A549 (cell line): Measurements from ENCODE around the gene IGF1. TPM values are rescaled to one million over a fixed set of nuclear protein-coding genes. Genes with fewer than 3 reads are reported as not detected.

Experiments
- ATAC-seq, 2 experiments: fragments of 200-7000 bp in 1 of 2; fragments of >200 bp in 1 of 2; cut with Nextera tagmentation in 1 of 2; cut with Tn5 transposase in 1 of 2; 3 replicates each; pipeline versions ENCODE4 v1.8.0 to v1.9.1; 2018 to 2020; ENCODE audit warnings: mild to moderate bottlenecking in 1 of 2, moderate library complexity in 1 of 2
- CTCF ChIA-PET: fragments of 300-600 bp; sonication (Branson Sonifier 250); formaldehyde crosslinking; extraction: SDS; loops from one replicate; lab custom pipeline; 2021; ENCODE audit warnings: antibody characterized with exemption, inconsistent platforms; lab: Yijun Ruan, JAX
- POLR2A ChIA-PET: fragments of 350-600 bp; formaldehyde crosslinking; extraction: SDS; loops from one replicate; lab custom pipeline; 2021; ENCODE audit warnings: antibody characterized with exemption, inconsistent platforms; lab: Yijun Ruan, JAX
- DNase-seq, 2 experiments: peaks; one replicate each; pipeline versions ENCODE4 v3.0.0 to v3.0.0-alpha.2; 2011 to 2016; ENCODE audit warnings: low read depth in 1 of 2, low spot score in 1 of 2
- FAIRE-seq: peaks from 2 replicates; lab custom pipeline; 2011; peaks lifted over from hg19 to GRCh38; lab: Jason Lieb, UNC
- H3K27ac ChIP-seq, 2 experiments: fragments of >200 bp; sonication (Bioruptor Twin); formaldehyde crosslinking; 3 replicates each; pipeline ENCODE4 v1.5.1; 2016 to 2017
- H3K4me1 ChIP-seq: fragments of >200 bp; sonication (Bioruptor Twin); formaldehyde crosslinking; 3 replicates; pipeline ENCODE4 v1.6.1; 2016
- H3K4me2 ChIP-seq: fragments of >200 bp; sonication (Bioruptor Twin); formaldehyde crosslinking; 3 replicates; pipeline ENCODE4 v1.6.1; 2016
- H3K4me3 ChIP-seq: fragments of >200 bp; sonication (Bioruptor Twin); formaldehyde crosslinking; 3 replicates; pipeline ENCODE4 v1.5.1; 2016
- H3K9me3 ChIP-seq: fragments of >200 bp; sonication (Bioruptor Twin); formaldehyde crosslinking; 3 replicates; pipeline ENCODE4 v1.6.1; 2016
- BCL3 ChIP-seq: fragments of >200 bp; sonication (Bioruptor Twin); formaldehyde crosslinking; IDR thresholded peaks from 3 replicates; pipeline ENCODE4 v1.6.1; 2016
- BHLHE40 ChIP-seq: IDR thresholded peaks from 2 replicates; pipeline ENCODE4 v1.6.1; 2012; ENCODE audit warnings: low read depth, low read length, inconsistent platforms
- CHD4 ChIP-seq: fragments of 200-600 bp; sonication (generic); IDR thresholded peaks from 2 replicates; pipeline ENCODE4 v1.6.1; 2016; ENCODE audit warnings: antibody characterized with exemption, mild to moderate bottlenecking, borderline replicate concordance
- E2F6 ChIP-seq: IDR thresholded peaks from 2 replicates; pipeline ENCODE4 v1.6.1; 2012; ENCODE audit warnings: low read depth, borderline replicate concordance
- EHMT2 ChIP-seq: fragments of 200-600 bp; sonication (generic); IDR thresholded peaks from 2 replicates; pipeline ENCODE4 v1.6.1; 2016; ENCODE audit warnings: antibody characterized with exemption, low read depth, mild to moderate bottlenecking, moderate library complexity
- ELK1 ChIP-seq: fragments of 150-350 bp; IDR thresholded peaks from 2 replicates; pipeline ENCODE4 v1.6.1; 2014; ENCODE audit warnings: low read depth, mild to moderate bottlenecking, low read length
- EP300 ChIP-seq, 2 experiments: fragments of >200 bp; sonication (Bioruptor Twin); formaldehyde crosslinking; IDR thresholded peaks; 2 replicates in 1 of 2; 3 replicates in 1 of 2; pipeline ENCODE4 v1.6.1; 2016 to 2017
- ESRRA ChIP-seq: fragments of 150-350 bp; IDR thresholded peaks from 2 replicates; pipeline ENCODE4 v1.6.1; 2014; ENCODE audit warnings: mild to moderate bottlenecking, low read length, borderline replicate concordance
- FOXS1 ChIP-seq: fragments of 250-450 bp; sonication (Bioruptor Pico); IDR thresholded peaks from 2 replicates; pipeline ENCODE4 v1.5.0; 2020; ENCODE audit warnings: mild to moderate bottlenecking, moderate library complexity
- GATA3 ChIP-seq: IDR thresholded peaks from 2 replicates; pipeline ENCODE4 v1.6.1; 2012; ENCODE audit warnings: borderline replicate concordance
- HMGXB4 ChIP-seq: fragments of 250-450 bp; sonication (Bioruptor Pico); IDR thresholded peaks from 2 replicates; pipeline ENCODE4 v1.5.0; 2021; ENCODE audit warnings: mild to moderate bottlenecking, moderate library complexity, borderline replicate concordance
- HOXA7 ChIP-seq: fragments of 250-450 bp; sonication (Bioruptor Pico); IDR thresholded peaks from 2 replicates; pipeline ENCODE4 v1.5.0; 2020; ENCODE audit warnings: mild to moderate bottlenecking, moderate library complexity
- HOXB13 ChIP-seq: fragments of 250-450 bp; sonication (Bioruptor Pico); IDR thresholded peaks from 2 replicates; pipeline ENCODE4 v1.5.0; 2020; ENCODE audit warnings: low read depth, mild to moderate bottlenecking, moderate library complexity
- HOXB5 ChIP-seq: fragments of 250-450 bp; sonication (Bioruptor Pico); IDR thresholded peaks from 2 replicates; pipeline ENCODE4 v1.5.0; 2020; ENCODE audit warnings: mild to moderate bottlenecking, moderate library complexity
- JUNB ChIP-seq: fragments of >200 bp; sonication (Bioruptor Twin); formaldehyde crosslinking; IDR thresholded peaks from 2 replicates; pipeline ENCODE4 v1.6.1; 2016
- KDM5A ChIP-seq: fragments of 200-600 bp; sonication (generic); IDR thresholded peaks from 2 replicates; pipeline ENCODE4 v1.6.1; 2016; ENCODE audit warnings: antibody characterized with exemption, mild to moderate bottlenecking
- PBX3 ChIP-seq: IDR thresholded peaks from 2 replicates; pipeline ENCODE4 v1.6.1; 2012
- RAD21 ChIP-seq, 2 experiments: fragments of >200 bp in 1 of 2; sonication (Bioruptor Twin) in 1 of 2; formaldehyde crosslinking in 1 of 2; IDR thresholded peaks in 1 of 2; conservative IDR thresholded peaks in 1 of 2; 2 replicates in 1 of 2; 3 replicates in 1 of 2; pipeline ENCODE4 v1.6.1; 2012 to 2018; ENCODE audit warnings: inconsistent platforms in 1 of 2
- RARB ChIP-seq: fragments of 250-450 bp; sonication (Bioruptor Pico); IDR thresholded peaks from 2 replicates; pipeline ENCODE4 v1.8.0; 2021; ENCODE audit warnings: mild to moderate bottlenecking, moderate library complexity
- REST ChIP-seq: fragments of 200-600 bp; sonication (generic); IDR thresholded peaks from 2 replicates; pipeline ENCODE4 v1.6.1; 2016; ENCODE audit warnings: antibody characterized with exemption, mild to moderate bottlenecking, moderate library complexity
- RFX5 ChIP-seq: fragments of 450-650 bp; IDR thresholded peaks from 2 replicates; pipeline ENCODE4 v1.7.1; 2014; ENCODE audit warnings: antibody characterized with exemption, mild to moderate bottlenecking, moderate library complexity
- SREBF2 ChIP-seq: fragments of 450-650 bp; IDR thresholded peaks from 2 replicates; pipeline ENCODE4 v1.6.1; 2014; ENCODE audit warnings: mild to moderate bottlenecking, moderate library complexity
- TP53 ChIP-seq: fragments of 250-450 bp; sonication (Bioruptor Pico); IDR thresholded peaks from 2 replicates; pipeline ENCODE4 v1.5.0; 2021; ENCODE audit warnings: mild to moderate bottlenecking, moderate library complexity
- USF2 ChIP-seq: fragments of 450-650 bp; IDR thresholded peaks from 2 replicates; pipeline ENCODE4 v1.6.1; 2014; ENCODE audit warnings: antibody characterized with exemption
- ZC3H11A ChIP-seq: fragments of 450-650 bp; IDR thresholded peaks from 2 replicates; pipeline ENCODE4 v1.6.1; 2014; ENCODE audit warnings: antibody characterized with exemption, mild to moderate bottlenecking
- ZNF302 ChIP-seq: fragments of 250-450 bp; sonication (Bioruptor Pico); IDR thresholded peaks from 2 replicates; pipeline ENCODE4 v1.9.0; 2021; ENCODE audit warnings: inconsistent platforms, mild to moderate bottlenecking, moderate library complexity
- WGBS: methylation state at CpG from one replicate; pipeline ENCODE4 v1.1.6; 2017; ENCODE audit errors: missing lambda C conversion rate; 5-methylcytosine and 5-hydroxymethylcytosine counted together
- polyA plus RNA-seq, 4 experiments: library from polyadenylated mRNA; depleted of rRNA in 3 of 4; stranded (reverse); fragments of >200 nt; fragmentation: RNase III in 1 of 4; extraction: RNeasy Plus Mini Kit Qiagen cat#74134 plus additional on column Dnase treatment in 1 of 4; gene quantifications; 2 replicates in 3 of 4; 3 replicates in 1 of 4; pipeline ENCODE4 v1.2.3, GENCODE V29; 2011 to 2017

The IGF1 gene
- polyA plus RNA-seq, 2 of the 4 experiments (the other 2 are of a cell fraction) = 0.16 TPM; not detected in 1

GRCh38 chr12:102503056-102503681 lies 22.8 kb upstream of the IGF1 start:
- Histone ChIP-seq H3K9me3 (no peaks in the 10 kb centered on the region), H3K4me2 (no peak overlapping the region), H3K4me3 (no peak overlapping the region), H3K27ac (no peak overlapping the region), H3K4me1 (no peaks in the 10 kb centered on the region)
- WGBS = 41% methylated on average over 2 of the region's 2 CpGs
- ATAC-seq = no peak
- no peak for FAIRE-seq
- ChIA-PET CTCF (no interaction called here), POLR2A (no interaction called here)
- DNase-seq = no peak
- TF ChIP-seq ELK1 (no peak), E2F6 (no peak), EHMT2 (no peak), USF2 (no peak), ZC3H11A (no peak), SREBF2 (no peak), BHLHE40 (no peak), BCL3 (no peak), GATA3 (no peak), PBX3 (no peak), ZNF302 (CRISPR knock-in tag) (no peak), KDM5A (no peak), RAD21 (conservative IDR thresholded peaks at IDR 0.05 in 1 of 2, IDR thresholded peaks at IDR 0.05 in 1 of 2) (no peak), REST (no peak)

- no peaks in the 10 kb centered on the region for H3K4me1 ChIP-seq
- DNase-seq (no peak), ATAC-seq (no peak), FAIRE-seq (no peak)
- 67% methylated on average over 5 of the region's 5 CpGs for WGBS
- no peak overlapping the region for H3K4me2 ChIP-seq
- H3K4me3 ChIP-seq = no peak overlapping the region
- H3K27ac ChIP-seq = no peak overlapping the region
- ChIA-PET CTCF (no interaction called here), POLR2A (no interaction called here)
- H3K9me3 ChIP-seq = no peaks in the 10 kb centered on the region
- TF ChIP-seq EP300 (IDR thresholded peaks at IDR 0.05) = no peak
- TF ChIP-seq HOXB5 = no peak
- no peak for TF ChIP-seq HMGXB4
- TF ChIP-seq ESRRA = no peak
- no peak for TF ChIP-seq JUNB
- no peak for TF ChIP-seq RFX5
- no peak for TF ChIP-seq GATA3
- no peak for TF ChIP-seq CHD4
- TF ChIP-seq HOXB13 = no peak
- TF ChIP-seq E2F6 = no peak
- no peak for TF ChIP-seq TP53 (CRISPR knock-in tag)
- no peak for TF ChIP-seq HOXA7
- TF ChIP-seq FOXS1 (CRISPR knock-in tag) = no peak
- TF ChIP-seq RARB (CRISPR knock-in tag) = no peak
These were observed 21.4 kb upstream of the IGF1 start for GRCh38 chr12:102501773-102502172.
